Measurements from ENCODE around the gene RFX4.
"Not testable (repeated sequence)": the region's sequence is repeated elsewhere in the genome, so short reads cannot be mapped to it uniquely, and the experiment has no call there.

RFX4 gene

DNA sequence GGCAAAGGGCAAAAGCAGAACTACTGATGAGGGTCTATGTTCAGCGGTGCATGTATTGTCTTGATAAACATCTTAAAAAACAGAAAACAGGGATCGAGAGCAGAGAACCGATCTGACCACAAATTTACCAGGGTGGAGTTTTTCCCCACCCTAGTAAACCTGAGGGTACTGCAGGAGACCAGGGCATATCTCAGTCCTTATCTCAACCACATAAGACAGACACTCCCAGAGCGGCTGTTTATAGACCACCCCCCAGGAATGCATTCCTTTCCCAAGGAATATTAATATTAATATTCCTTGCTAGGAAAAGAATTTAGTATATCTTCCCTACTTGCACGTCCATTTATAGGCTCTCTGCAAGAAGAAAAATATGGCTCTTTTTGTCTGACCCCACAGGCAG is 37.8 kb downstream of the RFX4 start:
- not testable (repeated sequence) for H3K36me3 ChIP-seq (ENCODE audit: control insufficient read depth, insufficient read depth, low read length); DNase-seq; H3K9me3 ChIP-seq (ENCODE audit: control insufficient read depth, low read length); H3K27ac ChIP-seq (ENCODE audit: insufficient read depth, low read length, poor library complexity, severe bottlenecking); H3K27me3 ChIP-seq (replicated peaks; ENCODE audit: control insufficient read depth, insufficient read depth, low read length, poor library complexity, severe bottlenecking); H3K4me1 ChIP-seq (ENCODE audit: control insufficient read depth, insufficient read depth, low read length, poor library complexity, severe bottlenecking); H3K4me3 ChIP-seq (ENCODE audit: insufficient read depth, low read depth, low read length, poor library complexity, severe bottlenecking)

DNA sequence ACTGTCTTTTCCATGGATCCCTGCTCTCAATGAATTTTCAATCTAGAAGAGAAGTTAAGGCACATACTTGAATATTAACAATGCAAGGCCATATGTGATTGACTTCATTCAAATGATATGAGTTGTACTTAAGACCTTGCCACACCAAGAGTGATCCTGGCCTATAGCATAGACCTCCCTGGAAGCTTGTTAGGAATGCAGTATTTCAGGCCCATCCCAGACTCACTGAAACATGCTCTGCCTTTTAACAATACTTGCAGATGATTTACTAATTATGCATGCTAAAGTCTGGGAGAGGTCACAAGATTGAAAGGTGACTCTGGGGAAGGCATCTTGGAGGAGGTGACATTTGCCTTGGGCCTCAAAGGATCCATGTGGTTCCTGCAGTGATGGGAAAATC is 43.2 kb downstream of the RFX4 start:
- DNase-seq: no peak
- Histone ChIP-seq H3K9me3 (ENCODE audit: control insufficient read depth, low read length) (no peaks in the 10 kb centered on the region), H3K36me3 (ENCODE audit: control insufficient read depth, insufficient read depth, low read length) (no peaks in the 10 kb centered on the region), H3K27ac (ENCODE audit: insufficient read depth, low read length, poor library complexity, severe bottlenecking) (no peak overlapping the region), H3K4me3 (ENCODE audit: insufficient read depth, low read depth, low read length, poor library complexity, severe bottlenecking) (no peak overlapping the region), H3K27me3 (replicated peaks; ENCODE audit: control insufficient read depth, insufficient read depth, low read length, poor library complexity, severe bottlenecking) (no peaks in the 10 kb centered on the region), H3K4me1 (ENCODE audit: control insufficient read depth, insufficient read depth, low read length, poor library complexity, severe bottlenecking) (no peaks in the 10 kb centered on the region)

DNA sequence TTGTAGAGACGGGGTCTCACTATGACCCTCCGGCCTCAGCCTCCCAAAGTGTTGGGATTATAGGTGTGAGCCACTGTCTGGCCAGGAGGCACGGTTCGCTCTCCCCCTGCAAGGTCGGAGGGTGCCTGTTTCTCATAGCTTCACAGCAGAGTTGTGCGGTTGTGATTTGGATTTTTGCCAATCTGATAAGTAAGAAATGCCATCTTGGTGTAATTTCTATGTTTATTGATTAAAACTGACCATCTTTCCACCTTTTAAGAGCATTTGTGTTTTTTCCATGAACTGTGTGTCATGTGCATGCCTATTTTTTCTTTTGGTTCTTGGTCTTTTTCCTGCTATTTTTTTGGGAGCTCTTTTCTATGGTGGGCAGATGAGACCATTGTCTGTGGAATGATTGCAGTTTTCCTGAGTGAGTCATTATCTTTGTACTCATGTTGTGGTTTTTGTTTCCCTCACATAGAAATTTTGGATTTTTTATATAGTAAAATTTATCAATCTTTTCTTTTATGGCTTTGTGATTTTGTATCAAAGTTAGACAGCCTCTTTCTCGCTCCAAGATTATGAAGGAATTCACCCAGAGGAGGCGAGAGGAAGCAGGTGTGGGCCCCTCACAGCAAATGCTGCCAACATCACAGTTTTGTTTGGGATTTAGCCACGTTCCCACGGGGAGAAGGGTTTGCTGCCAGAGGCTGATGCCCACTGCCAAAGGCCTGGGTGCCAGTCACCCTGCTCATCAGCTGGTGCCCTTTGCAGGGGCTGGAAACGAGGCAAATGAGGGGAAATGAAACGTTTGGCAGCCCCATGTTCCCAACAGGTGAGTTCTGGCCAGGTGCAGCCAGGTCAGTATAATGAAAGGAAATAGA is 47.2 kb downstream of the RFX4 start:
- no peak for DNase-seq
- Histone ChIP-seq H3K36me3 (ENCODE audit: control insufficient read depth, insufficient read depth, low read length) (no peaks in the 10 kb centered on the region), H3K27ac (ENCODE audit: insufficient read depth, low read length, poor library complexity, severe bottlenecking) (no peak overlapping the region), H3K27me3 (replicated peaks; ENCODE audit: control insufficient read depth, insufficient read depth, low read length, poor library complexity, severe bottlenecking) (no peaks in the 10 kb centered on the region), H3K4me1 (ENCODE audit: control insufficient read depth, insufficient read depth, low read length, poor library complexity, severe bottlenecking) (no peaks in the 10 kb centered on the region), H3K9me3 (ENCODE audit: control insufficient read depth, low read length) (no peaks in the 10 kb centered on the region), H3K4me3 (ENCODE audit: insufficient read depth, low read depth, low read length, poor library complexity, severe bottlenecking) (no peak overlapping the region)

DNA sequence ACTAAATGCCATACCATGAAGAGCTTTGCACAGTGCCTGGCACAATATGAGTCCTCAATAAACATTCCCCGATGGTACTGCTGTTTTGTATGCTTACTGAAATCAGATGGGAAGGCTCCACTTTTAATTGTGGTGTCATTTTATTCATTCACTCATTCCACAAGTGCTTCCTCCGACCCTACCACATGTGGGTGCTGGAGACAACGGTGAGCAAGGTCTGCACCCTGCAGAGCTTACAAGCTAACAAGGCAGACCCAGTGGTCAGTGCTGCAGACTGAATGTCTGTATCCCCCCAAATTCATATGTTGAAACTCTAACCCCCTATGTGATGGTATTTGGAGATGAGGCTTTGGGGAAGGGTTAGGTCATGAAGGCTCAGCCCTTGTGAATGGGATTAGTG is 48.3 kb downstream of the RFX4 start:
- no peak for DNase-seq
- no peaks in the 10 kb centered on the region for H3K27me3 ChIP-seq (replicated peaks; ENCODE audit: control insufficient read depth, insufficient read depth, low read length, poor library complexity, severe bottlenecking)
- H3K36me3 ChIP-seq (ENCODE audit: control insufficient read depth, insufficient read depth, low read length): no peaks in the 10 kb centered on the region
- H3K27ac ChIP-seq (ENCODE audit: insufficient read depth, low read length, poor library complexity, severe bottlenecking): no peak overlapping the region
- H3K4me1 ChIP-seq (ENCODE audit: control insufficient read depth, insufficient read depth, low read length, poor library complexity, severe bottlenecking): no peaks in the 10 kb centered on the region
- no peak overlapping the region for H3K4me3 ChIP-seq (ENCODE audit: insufficient read depth, low read depth, low read length, poor library complexity, severe bottlenecking)
- H3K9me3 ChIP-seq (ENCODE audit: control insufficient read depth, low read length): no peaks in the 10 kb centered on the region

DNA sequence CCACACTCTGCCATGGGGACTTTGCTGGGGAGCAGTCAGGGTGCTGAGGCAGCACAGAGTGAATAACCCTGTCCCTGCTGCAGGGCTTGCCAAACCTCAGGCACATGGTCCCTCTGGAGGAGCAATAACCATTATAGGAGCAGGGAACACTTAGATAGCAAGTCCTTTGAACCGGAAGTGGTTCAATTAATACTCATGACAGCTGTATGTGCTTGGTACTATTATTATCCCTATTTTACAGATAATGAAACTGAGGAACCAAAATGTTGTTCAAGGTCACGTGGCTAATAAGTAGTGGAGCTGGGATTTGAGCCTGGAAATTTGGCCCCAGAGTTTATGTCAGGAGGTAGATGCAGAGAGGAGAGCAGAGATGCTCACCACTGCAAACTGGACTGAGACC is 49.0 kb downstream of the RFX4 start:
- Histone ChIP-seq H3K4me3 (ENCODE audit: insufficient read depth, low read depth, low read length, poor library complexity, severe bottlenecking) (no peak overlapping the region), H3K27me3 (replicated peaks; ENCODE audit: control insufficient read depth, insufficient read depth, low read length, poor library complexity, severe bottlenecking) (no peaks in the 10 kb centered on the region), H3K4me1 (ENCODE audit: control insufficient read depth, insufficient read depth, low read length, poor library complexity, severe bottlenecking) (no peaks in the 10 kb centered on the region), H3K9me3 (ENCODE audit: control insufficient read depth, low read length) (no peaks in the 10 kb centered on the region), H3K27ac (ENCODE audit: insufficient read depth, low read length, poor library complexity, severe bottlenecking) (no peak overlapping the region), H3K36me3 (ENCODE audit: control insufficient read depth, insufficient read depth, low read length) (no peaks in the 10 kb centered on the region)
- DNase-seq: no peak

DNA sequence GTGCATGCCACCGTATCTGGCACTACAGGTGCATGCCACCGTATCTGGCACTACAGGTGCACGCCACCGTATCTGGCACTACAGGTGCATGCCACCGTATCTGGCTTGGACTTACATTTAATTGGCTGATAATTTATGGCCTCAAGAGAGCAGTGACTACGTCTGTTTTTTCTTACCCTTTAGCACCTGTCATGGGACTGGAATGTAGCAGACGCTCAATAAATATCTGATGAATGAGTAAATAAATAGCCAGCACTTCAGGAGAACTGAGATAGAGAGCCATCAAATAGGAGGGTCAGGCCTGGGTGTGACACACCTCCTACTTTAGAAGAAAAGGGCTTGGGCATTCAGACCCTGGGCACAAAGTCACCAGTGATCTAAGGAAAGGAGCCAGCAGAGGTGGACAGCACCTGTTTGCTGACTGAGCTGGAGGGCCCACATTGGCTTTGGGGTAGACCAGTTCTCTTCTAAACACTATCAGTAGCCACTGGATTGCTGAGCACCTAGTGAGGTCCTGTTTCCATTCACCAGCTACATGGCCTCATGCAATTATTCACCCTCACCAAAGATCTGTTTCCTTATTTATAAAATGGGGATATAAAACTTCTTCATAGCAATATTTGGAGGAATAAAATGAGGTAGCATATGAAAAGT is 50.1 kb downstream of the RFX4 start:
- no peak for DNase-seq
- H3K27ac ChIP-seq (ENCODE audit: insufficient read depth, low read length, poor library complexity, severe bottlenecking): no peak overlapping the region
- H3K9me3 ChIP-seq (ENCODE audit: control insufficient read depth, low read length): no peaks in the 10 kb centered on the region
- no peak overlapping the region for H3K4me3 ChIP-seq (ENCODE audit: insufficient read depth, low read depth, low read length, poor library complexity, severe bottlenecking)
- no peaks in the 10 kb centered on the region for H3K36me3 ChIP-seq (ENCODE audit: control insufficient read depth, insufficient read depth, low read length)
- H3K4me1 ChIP-seq (ENCODE audit: control insufficient read depth, insufficient read depth, low read length, poor library complexity, severe bottlenecking): no peaks in the 10 kb centered on the region
- no peaks in the 10 kb centered on the region for H3K27me3 ChIP-seq (replicated peaks; ENCODE audit: control insufficient read depth, insufficient read depth, low read length, poor library complexity, severe bottlenecking)

DNA sequence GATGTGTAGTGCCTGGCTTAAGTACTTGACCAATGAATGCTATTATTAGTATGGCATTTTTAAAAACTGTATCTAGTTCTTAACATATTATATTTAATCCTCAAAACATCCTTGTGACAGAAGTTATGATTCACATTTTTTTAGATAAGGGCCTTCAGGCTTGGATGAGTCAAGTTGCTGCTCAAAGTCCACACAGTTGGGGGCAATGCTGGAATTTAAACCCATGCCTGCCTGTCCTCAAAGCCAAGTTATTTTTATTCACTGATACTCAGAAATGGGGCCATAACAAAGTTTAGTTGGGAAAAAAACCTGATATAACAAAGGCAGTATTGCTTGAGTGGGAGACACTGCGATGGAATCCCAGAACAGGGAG is 50.6 kb downstream of the RFX4 start:
- Histone ChIP-seq H3K36me3 (ENCODE audit: control insufficient read depth, insufficient read depth, low read length) (no peaks in the 10 kb centered on the region), H3K9me3 (ENCODE audit: control insufficient read depth, low read length) (no peaks in the 10 kb centered on the region), H3K4me1 (ENCODE audit: control insufficient read depth, insufficient read depth, low read length, poor library complexity, severe bottlenecking) (no peaks in the 10 kb centered on the region), H3K27me3 (replicated peaks; ENCODE audit: control insufficient read depth, insufficient read depth, low read length, poor library complexity, severe bottlenecking) (no peaks in the 10 kb centered on the region), H3K4me3 (ENCODE audit: insufficient read depth, low read depth, low read length, poor library complexity, severe bottlenecking) (no peak overlapping the region), H3K27ac (ENCODE audit: insufficient read depth, low read length, poor library complexity, severe bottlenecking) (no peak overlapping the region)
- no peak for DNase-seq

GRCh38 chr12:106634206-106634605 is 51.4 kb downstream of the RFX4 start:
- H3K36me3 ChIP-seq (ENCODE audit: control insufficient read depth, insufficient read depth, low read length): no peaks in the 10 kb centered on the region
- H3K27me3 ChIP-seq (replicated peaks; ENCODE audit: control insufficient read depth, insufficient read depth, low read length, poor library complexity, severe bottlenecking): no peaks in the 10 kb centered on the region
- no peaks in the 10 kb centered on the region for H3K4me1 ChIP-seq (ENCODE audit: control insufficient read depth, insufficient read depth, low read length, poor library complexity, severe bottlenecking)
- H3K27ac ChIP-seq (ENCODE audit: insufficient read depth, low read length, poor library complexity, severe bottlenecking): no peak overlapping the region
- no peaks in the 10 kb centered on the region for H3K9me3 ChIP-seq (ENCODE audit: control insufficient read depth, low read length)
- H3K4me3 ChIP-seq (ENCODE audit: insufficient read depth, low read depth, low read length, poor library complexity, severe bottlenecking): no peak overlapping the region
- DNase-seq: no peak

DNA sequence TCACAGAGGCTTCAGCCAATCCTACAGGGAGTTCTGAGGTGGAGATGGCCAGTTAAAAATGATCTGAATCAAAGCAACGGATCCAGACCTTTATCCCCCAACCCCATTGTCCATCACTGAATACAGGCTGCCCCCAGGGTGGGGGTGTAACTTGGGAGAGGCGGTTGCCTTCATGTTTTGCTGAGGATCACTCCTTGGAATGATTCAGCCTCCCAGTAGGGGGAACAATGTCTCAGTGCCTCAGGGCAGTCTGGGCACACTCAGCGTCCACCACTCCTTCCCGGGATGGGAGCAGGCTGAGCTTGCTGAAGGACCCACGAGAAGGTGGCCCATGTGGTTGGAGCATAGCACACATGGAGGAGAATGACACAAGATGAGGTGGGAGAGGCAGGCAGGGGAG is 60.2 kb downstream of the RFX4 start:
- Histone ChIP-seq H3K27me3 (replicated peaks; ENCODE audit: control insufficient read depth, insufficient read depth, low read length, poor library complexity, severe bottlenecking) (peaks cover 3% of the 10 kb centered on the region), H3K9me3 (ENCODE audit: control insufficient read depth, low read length) (no peaks in the 10 kb centered on the region), H3K4me3 (ENCODE audit: insufficient read depth, low read depth, low read length, poor library complexity, severe bottlenecking) (no peak overlapping the region), H3K36me3 (ENCODE audit: control insufficient read depth, insufficient read depth, low read length) (no peaks in the 10 kb centered on the region), H3K4me1 (ENCODE audit: control insufficient read depth, insufficient read depth, low read length, poor library complexity, severe bottlenecking) (no peaks in the 10 kb centered on the region), H3K27ac (ENCODE audit: insufficient read depth, low read length, poor library complexity, severe bottlenecking) (no peak overlapping the region)
- no peak for DNase-seq

DNA sequence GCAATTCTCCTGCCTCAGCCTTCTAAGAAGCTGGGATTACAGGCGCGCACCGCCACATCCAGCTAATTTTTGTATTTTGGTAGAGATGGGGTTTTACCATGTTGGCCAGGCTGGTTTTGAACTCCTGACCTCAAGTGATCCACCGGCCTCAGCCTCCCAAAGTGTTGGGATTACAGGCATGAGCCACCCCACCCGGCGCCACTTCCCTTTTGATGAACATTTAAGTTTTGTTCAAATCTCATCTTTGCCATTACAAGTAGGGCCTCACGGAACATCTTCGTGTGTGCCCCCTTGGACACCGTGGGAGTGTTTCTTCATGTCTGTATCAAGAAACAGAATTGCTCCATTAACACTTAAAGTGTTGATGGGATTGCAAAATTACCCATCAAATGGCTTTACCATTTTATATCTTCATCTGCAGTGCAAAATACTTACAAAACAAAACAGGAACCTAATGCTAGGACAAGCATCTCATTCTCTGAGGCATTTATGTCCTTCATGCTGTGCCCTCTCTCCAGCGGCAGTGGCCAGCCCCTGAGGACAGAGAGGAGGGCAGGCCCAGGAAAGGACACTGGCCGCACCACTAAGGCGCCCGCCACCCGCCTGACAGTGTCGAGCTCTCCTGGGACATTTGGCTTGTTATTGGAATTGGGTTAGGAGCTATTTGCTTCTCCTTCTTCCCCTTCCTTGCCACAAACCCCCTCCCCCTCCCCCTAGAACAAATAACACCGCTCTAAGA is 61.7 kb downstream of the RFX4 start:
- H3K36me3 ChIP-seq (ENCODE audit: control insufficient read depth, insufficient read depth, low read length): no peaks in the 10 kb centered on the region
- DNase-seq: no peak
- no peaks in the 10 kb centered on the region for H3K4me1 ChIP-seq (ENCODE audit: control insufficient read depth, insufficient read depth, low read length, poor library complexity, severe bottlenecking)
- H3K27ac ChIP-seq (ENCODE audit: insufficient read depth, low read length, poor library complexity, severe bottlenecking): no peak overlapping the region
- peaks cover 3% of the 10 kb centered on the region for H3K27me3 ChIP-seq (replicated peaks; ENCODE audit: control insufficient read depth, insufficient read depth, low read length, poor library complexity, severe bottlenecking)
- no peaks in the 10 kb centered on the region for H3K9me3 ChIP-seq (ENCODE audit: control insufficient read depth, low read length)
- H3K4me3 ChIP-seq (ENCODE audit: insufficient read depth, low read depth, low read length, poor library complexity, severe bottlenecking): no peak overlapping the region

All from effector memory CD4-positive, alpha-beta T cell (primary cell).